Pulmonary artery endothelial cell (primary cell): ENCODE results near the gene ZNF664. TPM values are rescaled to one million over a fixed set of nuclear protein-coding genes. Genes with fewer than 3 reads are reported as not detected.

Source experiments
- DNase-seq: peaks from one replicate; pipeline ENCODE4 v3.0.0-alpha.2; 2011; ENCODE audit warnings: low read depth, low spot score
- total RNA-seq: library from RNA; depleted of rRNA; stranded (reverse); fragments of >200 nt; gene quantifications from 2 replicates; pipeline ENCODE4 v1.2.3, GENCODE V29; 2014

The ZNF664 gene
- total RNA-seq: 55.9 and 63.6 TPM in 2 replicates

- peak; percentile 51 for DNase-seq
Observed at GRCh38 chr12:123972457-123973401, at the start of gene ZNF664, which contains the start of gene CCDC92. TSS of gene ZNF664 (plus strand) at chr12:123973215. CDS start at chr12:124012145, 38,930 bp downstream. TSS of gene CCDC92 (minus strand) at chr12:123972831. CDS start at chr12:123944305, 28,526 bp downstream.

- no peak for DNase-seq
Observed at GRCh38 chr12:123923927-123924326, 49.1 kb upstream of the ZNF664 start.

- no peak for DNase-seq
Observed at GRCh38 chr12:123924539-123924938, 48.5 kb upstream of the ZNF664 start.

GRCh38 chr12:123928274-123928865, 44.6 kb upstream of the ZNF664 start:
- DNase-seq: no peak

GRCh38 chr12:123928897-123929296, 44.1 kb upstream of the ZNF664 start:
- DNase-seq: no peak

GRCh38 chr12:123929946-123930583, 43.0 kb upstream of the ZNF664 start:
- no peak for DNase-seq

- no peak for DNase-seq
Observed at GRCh38 chr12:123931686-123932321, 41.2 kb upstream of the ZNF664 start.

GRCh38 chr12:123933214-123933613, 39.8 kb upstream of the ZNF664 start:
- no peak for DNase-seq

- DNase-seq: no peak
Observed at GRCh38 chr12:123934016-123934620, 38.9 kb upstream of the ZNF664 start.

GRCh38 chr12:123934829-123935228, 38.2 kb upstream of the ZNF664 start:
- DNase-seq: no peak

GRCh38 chr12:123935956-123936355, 37.1 kb upstream of the ZNF664 start:
- no peak for DNase-seq

GRCh38 chr12:123936471-123936870, 36.5 kb upstream of the ZNF664 start:
- no peak for DNase-seq

GRCh38 chr12:123936956-123937706, 35.9 kb upstream of the ZNF664 start:
- DNase-seq: no peak

- no peak for DNase-seq
Observed at GRCh38 chr12:123937707-123938591, 35.1 kb upstream of the ZNF664 start.

GRCh38 chr12:123938679-123939480, 34.1 kb upstream of the ZNF664 start:
- no peak for DNase-seq

- no peak for DNase-seq
Observed at GRCh38 chr12:123939716-123940626, 33.0 kb upstream of the ZNF664 start.

- no peak for DNase-seq
Observed at GRCh38 chr12:123940627-123940966, 32.4 kb upstream of the ZNF664 start.

- DNase-seq: no peak
Observed at GRCh38 chr12:123941000-123941399, 32.0 kb upstream of the ZNF664 start.
